ENCODE results near the gene CDH1.

GRCh38 chr16:68717684-68718083 is 19.4 kb upstream of the CDH1 start:
- TF ChIP-seq PAX5 (IDR thresholded peaks at IDR 0.05; ENCODE audit: insufficient read depth, low read length, severe bottlenecking): no peak
- TF ChIP-seq POLR2AphosphoS5 (IDR thresholded peaks at IDR 0.05; ENCODE audit: low read depth, low read length): no peak
- no peak for TF ChIP-seq POLR2A (IDR thresholded peaks at IDR 0.05; ENCODE audit: low read depth, low read length)
- no peak for TF ChIP-seq TAF1 (IDR thresholded peaks at IDR 0.05; ENCODE audit: low read depth, low read length)
- no peak for TF ChIP-seq SPI1 (IDR thresholded peaks at IDR 0.05; ENCODE audit: low read depth, low read length)

Measured in GM12891 (cell line).